Measurements from ENCODE around the gene LRP10. TPM values are rescaled to one million over a fixed set of nuclear protein-coding genes. Genes with fewer than 3 reads are reported as not detected.
A peak's percentile ranks its signal among the peaks of the same experiment; 100 is the strongest.

LRP10 gene
- total RNA-seq, 1 experiment from 2014 or later = 42.7 TPM

- RAD21 ChIA-PET (ENCODE audit: low non-redundant PET in 1 of 2, low total read pairs in 2 of 2, uncharacterized antibody in 2 of 2, unreplicated experiment in 2 of 2) = no interaction called here
- BruUV-seq (replicated peaks) = TSS peak; percentile 80
- H3K9me3 ChIP-seq (ENCODE audit: control insufficient read depth in 1 of 2, insufficient read depth in 1 of 2, low read depth in 1 of 2, low read length in 2 of 2) = no peaks in the 10 kb centered on the region
- no peaks in the 10 kb centered on the region; the same call in 1 of the 2 replicates for H3K79me2 ChIP-seq (ENCODE audit: insufficient read depth, low read length)
- H3K9me2 ChIP-seq (ENCODE audit: insufficient read depth) = no peaks in the 10 kb centered on the region
- intact Hi-C loops (cut with micrococcal nuclease) = no loop called here
- TF ChIP-seq SP1 (IDR thresholded peaks at IDR 0.05; ENCODE audit: low read depth) (peak; percentile 82), TCF7L2 (IDR thresholded peaks at IDR 0.05; ENCODE audit: borderline replicate concordance, extremely low read depth, insufficient read depth, insufficient read length) (peak; percentile 22), POLR2AphosphoS5 (IDR thresholded peaks at IDR 0.05; ENCODE audit: low read depth, low read length) (peak; percentile 26; the same call in 1 of the 2 replicates), SRF (IDR thresholded peaks at IDR 0.05; ENCODE audit: low read depth) (no peak), MAX (IDR thresholded peaks at IDR 0.05) (peak; percentile 91), YY1 (IDR thresholded peaks at IDR 0.05; ENCODE audit: extremely low read depth, insufficient replicate concordance, low read depth, low read length) (peak; percentile 13), ATF3 (IDR thresholded peaks at IDR 0.05) (no peak)
- H3K27ac ChIP-seq (ENCODE audit: low read depth, low read length) = peak overlapping the region; percentile 93
- peak overlapping the region; percentile 72 for H3K9ac ChIP-seq (ENCODE audit: low read length)
- ATAC-seq (peak; percentile 71), DNase-seq (ENCODE audit: low read depth, low spot score) (peak; percentile 92)
- peak overlapping the region; percentile 42 for H2AFZ ChIP-seq (ENCODE audit: low read depth, low read length, poor library complexity, severe bottlenecking)
- H3K36me3 ChIP-seq (ENCODE audit: control insufficient read depth in 1 of 2, insufficient read depth in 2 of 2, low read length in 2 of 2) = no peaks in the 10 kb centered on the region
- H3K4me1 ChIP-seq (ENCODE audit: control insufficient read depth in 1 of 2, insufficient read depth in 2 of 2, low read length in 2 of 2) = peaks cover 31 to 42% of the 10 kb centered on the region in 2 experiments
- no peaks in the 10 kb centered on the region for H3K27me3 ChIP-seq (ENCODE audit: insufficient read depth, low read length)
- peak overlapping the region; percentile 60 to 68 for H3K4me3 ChIP-seq (replicated peaks in 1 of 2; ENCODE audit: low read depth in 1 of 2, low read length in 2 of 2)
- peak overlapping the region; percentile 79 for H3K4me2 ChIP-seq (ENCODE audit: low read length)
- no peaks in the 10 kb centered on the region for H4K20me1 ChIP-seq (ENCODE audit: insufficient read depth)
- CTCF ChIA-PET = interaction anchor here (1.2 to 7.0 kb wide), 3 partner anchors 13 to 317 kb away, joined by 6 to 51 read pairs (median 11); partner anchors contain the start of gene LRP10
- POLR2A ChIA-PET = interaction anchor here (0.9 to 1.6 kb wide), 3 partner anchors 9 to 14 kb away, joined by 3 to 4 read pairs (median 4); no protein-coding TSS in a partner anchor
Measured at GRCh38 chr14:22887260-22887989, 15.9 kb downstream of the LRP10 start.

GRCh38 chr14:22887990-22888378 is 16.4 kb downstream of the LRP10 start:
- Histone ChIP-seq H3K36me3 (ENCODE audit: control insufficient read depth in 1 of 2, insufficient read depth in 2 of 2, low read length in 2 of 2) (no peaks in the 10 kb centered on the region), H3K4me1 (ENCODE audit: control insufficient read depth in 1 of 2, insufficient read depth in 2 of 2, low read length in 2 of 2) (peaks cover 28 to 37% of the 10 kb centered on the region in 2 experiments), H3K4me2 (ENCODE audit: low read length) (peak overlapping the region; percentile 79), H3K79me2 (ENCODE audit: insufficient read depth, low read length) (no peaks in the 10 kb centered on the region; the same call in 1 of the 2 replicates), H2AFZ (ENCODE audit: low read depth, low read length, poor library complexity, severe bottlenecking) (no peak overlapping the region), H3K9me3 (ENCODE audit: control insufficient read depth in 1 of 2, insufficient read depth in 1 of 2, low read depth in 1 of 2, low read length in 2 of 2) (no peaks in the 10 kb centered on the region), H3K27me3 (ENCODE audit: insufficient read depth, low read length) (no peaks in the 10 kb centered on the region), H3K9ac (ENCODE audit: low read length) (peak overlapping the region; percentile 72), H3K4me3 (replicated peaks in 1 of 2; ENCODE audit: low read depth in 1 of 2, low read length in 2 of 2) (peak overlapping the region; percentile 60 to 68), H4K20me1 (ENCODE audit: insufficient read depth) (no peaks in the 10 kb centered on the region), H3K9me2 (ENCODE audit: insufficient read depth) (no peaks in the 10 kb centered on the region), H3K27ac (ENCODE audit: low read depth, low read length) (peak overlapping the region; percentile 93)
- intact Hi-C loops (cut with micrococcal nuclease) = no loop called here
- BruUV-seq (replicated peaks) = no TSS peak
- no peak for DNase-seq (ENCODE audit: low read depth, low spot score)
- ChIA-PET CTCF (interaction anchor here (2.6 kb wide), 1 partner anchor 12 kb away, joined by 11 read pairs; no protein-coding TSS in a partner anchor), RAD21 (ENCODE audit: low non-redundant PET in 1 of 2, low total read pairs in 2 of 2, uncharacterized antibody in 2 of 2, unreplicated experiment in 2 of 2) (no interaction called here), POLR2A (interaction anchor here (1.2 to 1.6 kb wide), 2 partner anchors 8 to 30 kb away, joined by 3 to 4 read pairs; partner anchors contain the start of gene RBM23)
- ATAC-seq = no peak
- TF ChIP-seq POLR2A (IDR thresholded peaks at IDR 0.05; ENCODE audit: borderline replicate concordance, extremely low read depth, insufficient read depth, insufficient read length) (no peak), SP1 (IDR thresholded peaks at IDR 0.05; ENCODE audit: low read depth) (no peak), FOSL1 (IDR thresholded peaks at IDR 0.05; ENCODE audit: low read depth) (no peak), EZH2 (IDR thresholded peaks at IDR 0.05) (no peak), TCF7L2 (IDR thresholded peaks at IDR 0.05; ENCODE audit: borderline replicate concordance, extremely low read depth, insufficient read depth, insufficient read length) (no peak), ZNF274 (IDR thresholded peaks at IDR 0.05; ENCODE audit: low read depth, low read length) (no peak), RAD21 (IDR thresholded peaks at IDR 0.05; ENCODE audit: low read depth) (no peak), SRF (IDR thresholded peaks at IDR 0.05; ENCODE audit: low read depth) (no peak), SIN3A (IDR thresholded peaks at IDR 0.05; ENCODE audit: low read depth) (no peak), CEBPB (IDR thresholded peaks at IDR 0.05; ENCODE audit: low read depth) (no peak), YY1 (IDR thresholded peaks at IDR 0.05; ENCODE audit: extremely low read depth, insufficient replicate concordance, low read depth, low read length) (no peak), POLR2AphosphoS5 (IDR thresholded peaks at IDR 0.05; ENCODE audit: low read depth, low read length) (no peak), CTCF (IDR thresholded peaks at IDR 0.05 in 2 of 3, conservative IDR thresholded peaks at IDR 0.05 in 1 of 3; ENCODE audit: borderline replicate concordance in 1 of 3, insufficient read depth in 1 of 3, low read depth in 2 of 3, low read length in 2 of 3) (no peak), ZFX (IDR thresholded peaks at IDR 0.05) (no peak), EZH2phosphoT487 (IDR thresholded peaks at IDR 0.05; ENCODE audit: borderline replicate concordance) (no peak)
